GM12872 (cell line): ENCODE measurements around the gene STK35.

ENCODE experiments used
- CTCF ChIP-seq: IDR thresholded peaks from 3 replicates; pipeline ENCODE4 v1.5.1; 2011; ENCODE audit warnings: low read depth, mild to moderate bottlenecking, low read length, moderate library complexity; ENCODE audit not compliant: insufficient read depth

STK35 gene

GRCh38 chr20:2130062-2130591 lies 28.5 kb downstream of the STK35 start:
- no peak for TF ChIP-seq CTCF

GRCh38 chr20:2130683-2131082 lies 29.1 kb downstream of the STK35 start:
- TF ChIP-seq CTCF, result no peak

- no peak for TF ChIP-seq CTCF
These were observed 29.7 kb downstream of the STK35 start for GRCh38 chr20:2131366-2131765.

- TF ChIP-seq CTCF, result no peak
These were observed 30.9 kb downstream of the STK35 start for GRCh38 chr20:2132461-2132901.

GRCh38 chr20:2133318-2134183 lies 31.9 kb downstream of the STK35 start:
- TF ChIP-seq CTCF, result no peak

- TF ChIP-seq CTCF, result no peak
These were observed 33.4 kb downstream of the STK35 start for GRCh38 chr20:2135013-2135412.

GRCh38 chr20:2136275-2136674 lies 34.6 kb downstream of the STK35 start:
- no peak for TF ChIP-seq CTCF
